LoVo (cell line): ENCODE results near the gene PCDHGA8.

Experiments used
- DNase-seq: peaks from one replicate; pipeline ENCODE4 v3.0.0-alpha.2; 2016; ENCODE audit warnings: low spot score

PCDHGA8 gene

DNA sequence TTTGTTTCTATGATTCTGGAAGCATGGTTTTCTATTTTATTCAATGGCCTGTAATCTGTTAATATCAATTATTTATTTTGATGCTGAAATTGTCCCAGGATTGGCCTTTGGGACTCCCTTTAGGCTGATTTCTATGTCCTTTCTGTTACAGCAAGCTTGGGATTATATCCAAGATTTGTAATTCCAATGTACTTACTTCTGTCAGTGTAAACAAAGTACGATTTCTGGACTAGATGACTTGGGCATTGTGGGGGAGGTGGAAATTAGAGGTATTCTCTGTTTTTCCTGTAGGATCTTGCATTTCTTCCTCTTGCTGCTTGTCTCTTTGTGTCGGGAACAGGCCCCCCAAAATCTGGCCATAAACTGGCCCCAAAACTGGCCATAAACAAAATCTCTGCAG lies 41.6 kb downstream of the PCDHGA8 start:
- DNase-seq: no peak

DNA sequence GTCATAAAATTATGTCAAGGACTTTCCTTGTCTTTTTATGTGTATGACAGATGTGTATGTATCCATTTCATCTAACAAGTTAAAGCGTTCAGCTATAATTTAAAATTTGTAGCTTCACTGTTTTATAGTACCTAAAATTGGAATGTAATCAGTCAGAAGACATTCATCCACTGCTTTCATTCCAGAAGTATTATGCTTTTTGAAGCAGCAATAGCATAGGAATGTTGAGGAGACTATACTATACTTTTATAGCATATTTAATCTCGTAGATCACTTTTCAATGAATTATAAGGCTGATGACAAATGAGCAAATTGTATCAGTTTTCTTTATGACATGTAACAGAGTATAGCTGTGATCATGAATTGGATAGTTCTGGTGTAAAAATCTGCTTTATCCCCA lies 44.8 kb downstream of the PCDHGA8 start:
- DNase-seq: no peak

DNA sequence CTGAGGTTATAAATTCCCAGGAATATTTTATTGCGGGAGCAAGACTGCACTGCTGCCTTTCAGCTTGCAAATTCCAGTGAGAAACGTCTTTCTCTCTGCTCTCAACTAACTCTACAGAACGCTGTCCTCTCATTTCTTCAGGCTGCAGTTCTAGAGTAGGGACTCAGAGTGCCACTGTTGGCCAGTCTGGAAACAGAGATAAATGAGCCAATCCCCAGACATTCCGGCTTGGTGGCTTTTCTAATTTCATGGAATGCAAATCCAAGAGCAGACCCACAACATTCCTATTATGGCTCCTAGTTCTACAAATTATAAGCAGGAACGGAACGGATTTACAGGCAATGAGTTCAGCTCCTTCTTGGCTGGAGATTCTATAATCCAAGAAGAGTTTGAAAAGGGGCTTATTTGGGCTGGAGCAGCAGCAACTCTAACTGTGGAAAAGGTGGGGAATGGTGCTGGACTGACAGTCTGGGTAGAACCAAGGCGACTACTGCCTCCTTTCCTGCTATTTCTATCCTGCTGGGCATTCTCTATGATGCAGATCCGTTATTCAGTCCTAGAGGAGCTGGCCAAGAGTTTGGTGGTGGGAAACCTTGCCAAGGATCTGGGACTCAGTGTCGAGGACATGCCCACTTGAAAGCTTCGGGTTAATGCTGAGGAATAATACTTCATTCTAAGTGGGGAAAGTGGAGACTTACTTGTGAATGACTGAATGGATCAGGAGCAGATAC lies 47.1 kb downstream of the PCDHGA8 start:
- no peak for DNase-seq

DNA sequence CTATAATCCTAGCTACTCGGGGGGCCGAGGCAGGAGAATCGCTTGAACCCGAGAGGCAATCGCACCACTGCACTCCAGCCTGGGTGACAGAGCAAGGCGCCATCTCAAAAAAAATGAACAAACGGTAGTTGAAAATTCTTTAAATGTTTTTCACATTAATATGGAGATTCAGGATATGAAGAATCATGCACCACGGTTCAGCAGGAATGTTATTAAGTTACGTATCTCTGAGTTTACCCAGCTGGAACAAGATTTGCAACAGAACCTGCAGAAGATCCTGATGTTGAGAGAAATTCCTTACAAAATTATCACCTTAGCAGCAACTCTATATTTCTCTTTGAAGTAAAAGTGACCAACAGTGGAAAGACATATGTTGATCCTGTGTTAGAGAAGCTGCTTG lies 47.9 kb downstream of the PCDHGA8 start:
- no peak for DNase-seq

DNA sequence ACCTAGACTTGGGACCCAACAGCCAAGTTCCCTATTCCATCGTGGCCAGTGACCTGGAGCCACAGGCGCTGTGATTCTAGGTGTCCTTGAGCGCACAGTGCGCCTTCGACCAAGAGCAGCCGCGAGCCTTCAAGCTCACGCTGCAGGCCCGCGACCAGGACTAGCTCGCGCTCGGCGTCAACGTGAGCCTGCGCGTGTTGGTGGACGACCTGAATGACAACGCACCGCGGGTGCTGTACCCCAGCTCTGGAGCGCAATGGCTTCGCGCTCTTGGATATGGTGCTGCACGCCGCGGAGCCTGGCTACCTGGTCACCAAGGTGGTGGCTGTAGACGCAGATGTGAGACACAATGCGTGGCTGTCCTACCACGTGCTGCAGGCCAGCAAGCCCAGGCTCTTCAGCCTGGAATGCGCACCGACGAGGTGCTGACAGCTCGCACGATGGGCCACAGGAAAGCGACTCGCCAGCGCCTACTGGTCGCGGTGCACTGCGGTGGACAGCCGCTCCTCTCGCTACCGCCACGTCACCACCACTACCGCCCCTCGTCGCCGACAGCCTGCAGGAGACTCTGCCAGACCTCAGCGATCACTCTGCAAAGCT lies 49.2 kb downstream of the PCDHGA8 start:
- DNase-seq: no peak
